ENCODE results near the gene PELO. TPM values are rescaled to one million over a fixed set of nuclear protein-coding genes. Genes with fewer than 3 reads are reported as not detected.

Gene PELO
- total and polyA plus RNA-seq, 2 donors from 2014 or later: 29.6 to 38.7 TPM

GRCh38 chr5:52796516-52797103 is 8.9 kb downstream of the PELO start:
- peaks cover 2 to 9% (median 3%) of the 10 kb centered on the region in 3 donors for H3K36me3 ChIP-seq (ENCODE audit: control insufficient read depth in 2 of 3, insufficient read depth in 3 of 3, low read length in 3 of 3)
- FAIRE-seq (no peak), DNase-seq (no peak)
- no peak overlapping the region for H3K9ac ChIP-seq (ENCODE audit: low read length in 3 of 3)
- peak overlapping the region in 1 of 2 donors; percentile 28 for H3K27ac ChIP-seq (ENCODE audit: low read depth in 2 of 2, low read length in 2 of 2)
- H3K4me1 ChIP-seq (ENCODE audit: control insufficient read depth in 2 of 3, insufficient read depth in 2 of 3, low read depth in 1 of 3, low read length in 3 of 3): peaks cover 7 to 20% (median 12%) of the 10 kb centered on the region in 3 donors
- no peak overlapping the region for H3K4me3 ChIP-seq (ENCODE audit: low read length in 3 of 3)
- no peak for TF ChIP-seq CTCF (IDR thresholded peaks at IDR 0.05; ENCODE audit: borderline replicate concordance, extremely low read depth, insufficient read depth)
- H3K9me3 ChIP-seq (ENCODE audit: control insufficient read depth in 2 of 3, insufficient read depth in 1 of 3, low read length in 3 of 3): no peaks in the 10 kb centered on the region
- intact Hi-C loops (cut with DNase I): no loop called here
- H3K27me3 ChIP-seq (ENCODE audit: control insufficient read depth, insufficient read depth, low read length): no peaks in the 10 kb centered on the region

DNA sequence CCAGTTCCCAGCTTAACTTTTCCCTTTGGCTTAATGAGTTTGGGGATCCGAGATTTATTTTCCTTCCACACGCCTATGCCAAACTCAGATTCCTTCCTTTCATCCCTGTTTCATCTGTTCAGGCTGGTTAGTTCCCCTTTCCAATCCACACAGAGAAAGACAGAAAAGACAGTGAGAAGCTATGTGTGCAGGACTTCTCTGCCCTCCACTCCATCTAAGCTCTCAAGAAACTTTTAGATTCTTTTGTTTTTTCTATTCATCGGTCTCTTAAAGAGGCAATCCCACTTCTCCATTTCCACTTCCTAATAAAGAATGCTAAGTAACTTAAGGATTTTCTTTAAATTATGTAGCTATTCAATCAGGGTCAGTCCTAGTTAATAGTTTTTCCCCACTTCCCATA is 11.2 kb downstream of the PELO start:
- peak overlapping the region; percentile 80 to 96 (median 90) for H3K4me3 ChIP-seq (ENCODE audit: low read length in 3 of 3)
- H3K27me3 ChIP-seq (ENCODE audit: control insufficient read depth, insufficient read depth, low read length): no peaks in the 10 kb centered on the region
- peaks cover 7 to 30% (median 16%) of the 10 kb centered on the region in 3 donors for H3K4me1 ChIP-seq (ENCODE audit: control insufficient read depth in 2 of 3, insufficient read depth in 2 of 3, low read depth in 1 of 3, low read length in 3 of 3)
- no peak for FAIRE-seq
- no peaks in the 10 kb centered on the region for H3K9me3 ChIP-seq (ENCODE audit: control insufficient read depth in 2 of 3, insufficient read depth in 1 of 3, low read length in 3 of 3)
- no peak for TF ChIP-seq CTCF (IDR thresholded peaks at IDR 0.05; ENCODE audit: borderline replicate concordance, extremely low read depth, insufficient read depth)
- peak overlapping the region; percentile 98 for H3K27ac ChIP-seq (ENCODE audit: low read depth in 2 of 2, low read length in 2 of 2)
- peak overlapping the region; percentile 18 to 93 (median 88) for H3K9ac ChIP-seq (ENCODE audit: low read length in 3 of 3)
- peaks cover 3 to 12% (median 6%) of the 10 kb centered on the region in 3 donors for H3K36me3 ChIP-seq (ENCODE audit: control insufficient read depth in 2 of 3, insufficient read depth in 3 of 3, low read length in 3 of 3)
- DNase-seq: peak in 1 of 5 donors; percentile 61
- intact Hi-C loops (cut with DNase I): no loop called here

- intact Hi-C loops (cut with DNase I): no loop called here
- DNase-seq (peak; percentile 77 to 92 (median 80)), FAIRE-seq (no peak)
- no peak for TF ChIP-seq CTCF (IDR thresholded peaks at IDR 0.05; ENCODE audit: borderline replicate concordance, extremely low read depth, insufficient read depth)
- peak overlapping the region; percentile 80 to 96 (median 90) for H3K4me3 ChIP-seq (ENCODE audit: low read length in 3 of 3)
- peaks cover 9 to 35% (median 19%) of the 10 kb centered on the region in 3 donors for H3K4me1 ChIP-seq (ENCODE audit: control insufficient read depth in 2 of 3, insufficient read depth in 2 of 3, low read depth in 1 of 3, low read length in 3 of 3)
- H3K9ac ChIP-seq (ENCODE audit: low read length in 3 of 3): peak overlapping the region; percentile 18 to 93 (median 88)
- no peaks in the 10 kb centered on the region for H3K9me3 ChIP-seq (ENCODE audit: control insufficient read depth in 2 of 3, insufficient read depth in 1 of 3, low read length in 3 of 3)
- H3K27me3 ChIP-seq (ENCODE audit: control insufficient read depth, insufficient read depth, low read length): no peaks in the 10 kb centered on the region
- peaks cover 3 to 12% (median 6%) of the 10 kb centered on the region in 3 donors for H3K36me3 ChIP-seq (ENCODE audit: control insufficient read depth in 2 of 3, insufficient read depth in 3 of 3, low read length in 3 of 3)
- H3K27ac ChIP-seq (ENCODE audit: low read depth in 2 of 2, low read length in 2 of 2): peak overlapping the region; percentile 98
Measured at GRCh38 chr5:52799358-52799982, 11.8 kb downstream of the PELO start.

Data from kidney (tissue), 14 donors.